ENCODE results near the gene IFNL3. TPM values are rescaled to one million over a fixed set of nuclear protein-coding genes. Genes with fewer than 3 reads are reported as not detected.

IFNL3 gene
- total and polyA plus RNA-seq, 2 of the 13 experiments (the other 11 are each of a cell fraction or from before 2014, with no cell fraction given), result not detected

DNA sequence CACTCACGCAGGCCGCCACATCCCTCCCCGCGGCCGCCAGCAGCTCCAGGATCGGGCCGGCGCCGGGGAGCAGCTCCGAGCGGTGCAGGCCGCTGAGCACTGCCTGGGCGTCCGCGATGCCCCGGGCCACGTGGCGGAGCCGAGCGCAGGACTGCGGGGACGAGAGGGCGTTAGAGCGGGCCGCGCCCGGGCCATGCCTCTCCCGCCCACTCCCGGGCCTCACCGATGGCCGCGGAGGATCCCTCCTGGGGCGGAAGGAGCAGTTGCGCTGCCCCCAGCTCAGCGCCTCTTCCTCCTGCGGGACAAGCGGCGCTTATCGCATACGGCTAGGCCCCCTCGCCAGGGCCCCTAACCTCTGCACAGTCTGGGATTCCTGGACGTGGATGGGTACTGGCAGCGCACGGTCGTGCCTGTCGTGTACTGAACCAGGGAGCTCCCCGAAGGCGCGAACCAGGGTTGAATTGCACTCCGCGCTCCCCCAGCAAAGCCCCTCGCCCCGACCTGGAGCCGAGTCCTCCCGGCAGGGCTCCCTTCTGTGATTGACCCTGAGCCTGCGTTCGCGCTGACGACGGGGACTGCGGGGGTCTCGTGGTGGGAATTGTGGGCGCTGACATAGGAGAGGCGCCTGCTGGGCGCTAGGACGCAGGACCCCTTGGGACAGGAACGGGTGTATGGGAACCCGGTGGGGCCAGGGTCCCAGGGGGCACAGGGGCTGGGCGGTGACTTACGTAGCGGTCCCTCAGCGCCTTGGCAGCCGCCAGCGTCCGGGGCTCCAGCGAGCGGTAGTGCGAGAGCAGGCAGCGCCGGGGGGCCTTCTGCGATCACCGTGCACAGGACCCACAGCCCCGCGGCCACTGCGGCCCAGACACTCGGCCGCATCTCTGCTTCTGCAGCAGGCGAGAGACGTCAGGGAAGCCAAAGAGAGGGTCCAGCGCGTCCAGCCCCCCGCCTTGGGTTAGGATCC lies 3.2 kb upstream of the IFNL3 start:
- no TSS peak for BruUV-seq (replicated peaks)
- no peaks in the 10 kb centered on the region for H3K36me3 ChIP-seq (replicated peaks in 1 of 2; ENCODE audit: control insufficient read depth in 1 of 2, insufficient read depth in 2 of 2, low read length in 2 of 2)
- DNase-seq (ENCODE audit: low spot score) (no peak), ATAC-seq (no peak), FAIRE-seq (no peak)
- ChIA-PET CTCF (ENCODE audit: low intra/inter-chr PET ratio, low total read pairs) (no interaction called here), POLR2A (no interaction called here)
- H3K27me3 ChIP-seq (ENCODE audit: control insufficient read depth in 1 of 2, insufficient read depth in 2 of 2, low read length in 2 of 2), result no peaks in the 10 kb centered on the region; a peak in 1 of 5 replicates
- in situ Hi-C loops (cut with HindIII; ENCODE audit: extremely low pct_ligation_motif_present, low pct_unique_long_range_greater_than_20kb), result no loop called here
- H3K4me3 ChIP-seq (replicated peaks in 1 of 3; ENCODE audit: insufficient read depth in 1 of 3, low read depth in 2 of 3, low read length in 3 of 3), result no peak overlapping the region
- H3K4me1 ChIP-seq (ENCODE audit: insufficient read depth, low read length), result no peaks in the 10 kb centered on the region
- intact Hi-C loops (cut with micrococcal nuclease; ENCODE audit: unreplicated experiment), result no loop called here
- H3K27ac ChIP-seq (ENCODE audit: extremely low read length, insufficient read depth, low read length), result no peak overlapping the region
- 80% methylated on average over 53 of the region's 92 CpGs for WGBS (ENCODE audit: low lambda C conversion rate)
- TF ChIP-seq KMT2A (CRISPR knock-in tag; IDR thresholded peaks at IDR 0.05), result no peak
- TF ChIP-seq ZNF737 (CRISPR knock-in tag; IDR thresholded peaks at IDR 0.05; ENCODE audit: borderline replicate concordance), result no peak
- TF ChIP-seq ZNF10 (CRISPR knock-in tag; IDR thresholded peaks at IDR 0.05; ENCODE audit: borderline replicate concordance, low read depth), result no peak
- H4K20me1 ChIP-seq (ENCODE audit: insufficient read depth, low read length), result no peaks in the 10 kb centered on the region
- no peak overlapping the region for H3K9ac ChIP-seq (ENCODE audit: insufficient read depth, low read depth, low read length)
- no peak overlapping the region for H2AFZ ChIP-seq (ENCODE audit: low read length)
- H3K9me3 ChIP-seq (ENCODE audit: low read length), result no peaks in the 10 kb centered on the region
- no peaks in the 10 kb centered on the region for H3K79me2 ChIP-seq (ENCODE audit: insufficient read depth, low read length)
- no peak overlapping the region for H3K4me2 ChIP-seq (ENCODE audit: low read depth, low read length)

DNA sequence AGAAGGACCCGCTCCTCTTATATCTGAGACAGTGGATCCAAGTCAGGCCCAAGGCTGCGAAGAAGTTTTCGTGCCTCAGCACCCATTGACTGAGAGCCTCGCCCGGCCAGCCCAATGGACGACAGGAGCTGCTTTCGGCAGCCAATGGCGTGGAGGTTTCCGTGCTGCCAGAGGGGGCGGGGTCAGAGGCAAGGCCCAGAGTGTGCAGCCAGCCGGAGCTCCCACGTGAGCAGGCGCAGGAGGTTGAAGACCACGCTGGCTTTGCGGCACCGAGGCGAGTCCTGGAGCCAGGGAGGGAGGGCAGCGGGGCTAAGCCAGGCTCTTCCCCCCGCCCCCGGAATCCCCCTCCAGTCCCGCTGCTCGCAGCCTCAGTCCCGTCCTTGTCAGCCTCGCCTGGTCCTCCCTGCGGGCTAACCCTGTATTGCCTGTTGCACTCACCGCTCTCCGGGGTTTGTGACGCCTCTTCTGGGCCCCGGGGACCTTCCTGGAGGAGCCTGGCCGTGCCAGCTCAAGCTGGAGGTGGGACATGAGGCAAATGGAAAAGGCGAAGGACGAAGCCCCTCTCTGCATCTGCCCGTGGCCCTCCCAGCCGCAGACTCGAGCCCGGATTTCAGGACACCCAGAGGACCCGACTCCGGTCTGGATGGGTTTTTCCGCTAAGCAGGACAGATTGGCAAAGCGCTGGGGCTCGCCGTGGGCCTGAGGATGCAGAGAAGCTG lies 2.3 kb upstream of the IFNL3 start:
- DNase-seq (ENCODE audit: low spot score) (no peak), ATAC-seq (no peak; the same call in 2 of the 3 replicates), FAIRE-seq (no peak)
- intact Hi-C loops (cut with micrococcal nuclease; ENCODE audit: unreplicated experiment), result no loop called here
- ChIA-PET POLR2A (no interaction called here), CTCF (ENCODE audit: low intra/inter-chr PET ratio, low total read pairs) (no interaction called here)
- Histone ChIP-seq H3K27me3 (ENCODE audit: control insufficient read depth in 1 of 2, insufficient read depth in 2 of 2, low read length in 2 of 2) (no peaks in the 10 kb centered on the region; a peak in 1 of 5 replicates), H3K36me3 (replicated peaks in 1 of 2; ENCODE audit: control insufficient read depth in 1 of 2, insufficient read depth in 2 of 2, low read length in 2 of 2) (no peaks in the 10 kb centered on the region), H3K9ac (ENCODE audit: insufficient read depth, low read depth, low read length) (no peak overlapping the region), H3K27ac (ENCODE audit: extremely low read length, insufficient read depth, low read length) (no peak overlapping the region), H3K9me3 (ENCODE audit: low read length) (no peaks in the 10 kb centered on the region), H3K79me2 (ENCODE audit: insufficient read depth, low read length) (no peaks in the 10 kb centered on the region), H2AFZ (ENCODE audit: low read length) (no peak overlapping the region), H3K4me3 (replicated peaks in 1 of 3; ENCODE audit: insufficient read depth in 1 of 3, low read depth in 2 of 3, low read length in 3 of 3) (no peak overlapping the region), H4K20me1 (ENCODE audit: insufficient read depth, low read length) (no peaks in the 10 kb centered on the region), H3K4me2 (ENCODE audit: low read depth, low read length) (no peak overlapping the region), H3K4me1 (ENCODE audit: insufficient read depth, low read length) (no peaks in the 10 kb centered on the region)
- TF ChIP-seq, protein P1, sequence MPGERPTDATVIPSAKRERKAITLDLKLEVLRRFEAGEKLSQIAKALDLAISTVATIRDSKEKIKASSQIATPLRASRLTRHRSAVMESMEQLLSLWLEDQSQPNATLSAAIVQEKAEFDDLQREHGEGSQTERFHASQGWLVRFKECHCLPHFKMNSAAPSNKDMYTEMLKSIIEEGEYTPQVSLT (CRISPR knock-in tag; IDR thresholded peaks at IDR 0.05; ENCODE audit: borderline replicate concordance, low read depth), result no peak
- TF ChIP-seq, protein P2, sequence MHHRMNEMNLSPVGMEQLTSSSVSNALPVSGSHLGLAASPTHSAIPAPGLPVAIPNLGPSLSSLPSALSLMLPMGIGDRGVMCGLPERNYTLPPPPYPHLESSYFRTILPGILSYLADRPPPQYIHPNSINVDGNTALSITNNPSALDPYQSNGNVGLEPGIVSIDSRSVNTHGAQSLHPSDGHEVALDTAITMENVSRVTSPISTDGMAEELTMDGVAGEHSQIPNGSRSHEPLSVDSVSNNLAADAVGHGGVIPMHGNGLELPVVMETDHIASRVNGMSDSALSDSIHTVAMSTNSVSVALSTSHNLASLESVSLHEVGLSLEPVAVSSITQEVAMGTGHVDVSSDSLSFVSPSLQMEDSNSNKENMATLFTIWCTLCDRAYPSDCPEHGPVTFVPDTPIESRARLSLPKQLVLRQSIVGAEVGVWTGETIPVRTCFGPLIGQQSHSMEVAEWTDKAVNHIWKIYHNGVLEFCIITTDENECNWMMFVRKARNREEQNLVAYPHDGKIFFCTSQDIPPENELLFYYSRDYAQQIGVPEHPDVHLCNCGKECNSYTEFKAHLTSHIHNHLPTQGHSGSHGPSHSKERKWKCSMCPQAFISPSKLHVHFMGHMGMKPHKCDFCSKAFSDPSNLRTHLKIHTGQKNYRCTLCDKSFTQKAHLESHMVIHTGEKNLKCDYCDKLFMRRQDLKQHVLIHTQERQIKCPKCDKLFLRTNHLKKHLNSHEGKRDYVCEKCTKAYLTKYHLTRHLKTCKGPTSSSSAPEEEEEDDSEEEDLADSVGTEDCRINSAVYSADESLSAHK (CRISPR knock-in tag; IDR thresholded peaks at IDR 0.05; ENCODE audit: borderline replicate concordance), result no peak
- no peak for TF ChIP-seq JUNB (CRISPR knock-in tag; IDR thresholded peaks at IDR 0.05; ENCODE audit: borderline replicate concordance)
- TF ChIP-seq HNRNPUL1 (IDR thresholded peaks at IDR 0.05; ENCODE audit: low read depth, low read length), result no peak
- 62% methylated on average over 10 of the region's 42 CpGs for WGBS (ENCODE audit: low lambda C conversion rate)
- BruUV-seq (replicated peaks), result no TSS peak
- in situ Hi-C loops (cut with HindIII; ENCODE audit: extremely low pct_ligation_motif_present, low pct_unique_long_range_greater_than_20kb), result no loop called here
